HepG2 (cell line): ENCODE results near the gene KLF5. TPM values are rescaled to one million over a fixed set of nuclear protein-coding genes. Genes with fewer than 3 reads are reported as not detected.

Source experiments
- ATAC-seq: fragments of 200-7000 bp; cut with Tn5 transposase; 3 replicates; pipeline ENCODE4 v1.9.1; 2020; ENCODE audit warnings: mild to moderate bottlenecking, moderate library complexity
- BruUV-seq: library from RNA; stranded (reverse); fragments of 400-500 nt; replicated peaks from 2 replicates; lab custom pipeline; 2021; lab: Mats Ljungman, UMichigan
- CTCF ChIA-PET: fragments of 300-600 bp; formaldehyde crosslinking; extraction: SDS; loops from one replicate; lab custom pipeline; 2021; ENCODE audit warnings: low total read pairs, inconsistent platforms, low intra/inter-chr PET ratio; lab: Yijun Ruan, JAX
- POLR2A ChIA-PET: fragments of 350-600 bp; sonication (Branson Sonifier 250); formaldehyde crosslinking; loops from one replicate; lab custom pipeline; 2020; ENCODE audit warnings: antibody characterized with exemption, inconsistent platforms; lab: Yijun Ruan, JAX
- DNase-seq: peaks from one replicate; pipeline ENCODE4 v3.0.0-alpha.2; 2015; ENCODE audit warnings: low spot score
- FAIRE-seq: peaks from 3 replicates; lab custom pipeline; 2011; peaks lifted over from hg19 to GRCh38; lab: Jason Lieb, UNC
- H2AFZ ChIP-seq: one replicate; pipeline ENCODE4 v1.6.1; 2011; ENCODE audit warnings: low read length, inconsistent platforms
- H3K27ac ChIP-seq: fragments of 300-600 bp; 3 replicates; pipeline ENCODE4 v1.8.0; 2011; ENCODE audit warnings: mixed run types, mild to moderate bottlenecking, mixed read lengths, low read length, inconsistent platforms; ENCODE audit not compliant: insufficient read depth; ENCODE audit errors: extremely low read length
- H3K27me3 ChIP-seq, 2 experiments: fragments of 200-600 bp in 1 of 2; 2 replicates in 1 of 2; 3 replicates in 1 of 2; pipeline versions ENCODE4 v1.6.0 to v1.8.0; 2011; ENCODE audit warnings: low read length in 2 of 2, mild to moderate bottlenecking in 2 of 2, moderate library complexity in 2 of 2, inconsistent platforms in 1 of 2; ENCODE audit not compliant: insufficient read depth in 2 of 2, control insufficient read depth in 1 of 2
- H3K36me3 ChIP-seq, 2 experiments: fragments of 200-600 bp in 1 of 2; replicated peaks in 1 of 2; 2 replicates in 1 of 2; 3 replicates in 1 of 2; pipeline versions ENCODE4 v1.5.1 to v1.8.0; 2011; ENCODE audit warnings: low read length in 2 of 2, inconsistent platforms in 1 of 2; ENCODE audit not compliant: insufficient read depth in 2 of 2, control insufficient read depth in 1 of 2
- H3K4me1 ChIP-seq: 2 replicates; pipeline ENCODE4 v1.5.1; 2012; ENCODE audit warnings: low read length, inconsistent platforms; ENCODE audit not compliant: insufficient read depth
- H3K4me2 ChIP-seq: 2 replicates; pipeline ENCODE4 v1.6.0; 2011; ENCODE audit warnings: low read depth, low read length, inconsistent platforms
- H3K4me3 ChIP-seq, 3 experiments: fragments of 200-600 bp in 1 of 3; sonication (generic), shearing (Covaris generic) in 1 of 3; replicated peaks in 1 of 3; 2 replicates each; pipeline ENCODE4 v1.5.1; 2011 to 2016; ENCODE audit warnings: low read length in 3 of 3, inconsistent platforms in 2 of 3, low read depth in 2 of 3, mild to moderate bottlenecking in 2 of 3, control low read depth in 1 of 3, mixed read lengths in 1 of 3; ENCODE audit not compliant: insufficient read depth in 1 of 3
- H3K79me2 ChIP-seq: one replicate; pipeline ENCODE4 v1.6.1; 2011; ENCODE audit warnings: low read length, inconsistent platforms; ENCODE audit not compliant: insufficient read depth
- H3K9ac ChIP-seq: 2 replicates; pipeline ENCODE4 v1.6.0; 2011; ENCODE audit warnings: mild to moderate bottlenecking, low read depth, low read length, inconsistent platforms; ENCODE audit not compliant: insufficient read depth
- H3K9me3 ChIP-seq: 2 replicates; pipeline ENCODE4 v1.5.1; 2012; ENCODE audit warnings: mild to moderate bottlenecking, low read length
- H4K20me1 ChIP-seq: 2 replicates; pipeline ENCODE4 v1.6.0; 2011; ENCODE audit warnings: inconsistent platforms, mild to moderate bottlenecking, low read length, moderate library complexity; ENCODE audit not compliant: insufficient read depth
- IKZF5 ChIP-seq: IDR thresholded peaks from 2 replicates; pipeline ENCODE4 v1.6.1; 2018; ENCODE audit warnings: missing genetic modification reagents, mild to moderate bottlenecking, missing compliant biosample characterization
- MAFF ChIP-seq: IDR thresholded peaks from 2 replicates; pipeline ENCODE4 v1.6.1; 2011; ENCODE audit warnings: low read depth, low read length, improper control_type of control experiment
- MAFK ChIP-seq, 2 experiments: IDR thresholded peaks in 1 of 2; conservative IDR thresholded peaks in 1 of 2; 2 replicates each; pipeline ENCODE4 v1.6.1; 2011; ENCODE audit warnings: improper control_type of control experiment in 2 of 2, low read length in 2 of 2
- NCOA2 ChIP-seq: sonication (generic); formaldehyde crosslinking; IDR thresholded peaks from 2 replicates; pipeline ENCODE4 v1.8.0; 2022; ENCODE audit warnings: inconsistent platforms
- SAP130 ChIP-seq: IDR thresholded peaks from 2 replicates; pipeline ENCODE4 v1.6.1; 2016; ENCODE audit warnings: low read depth
- TRIM22 ChIP-seq: fragments of 450-650 bp; IDR thresholded peaks from 2 replicates; pipeline ENCODE4 v1.6.1; 2017
- ZEB1 ChIP-seq: IDR thresholded peaks from 2 replicates; pipeline ENCODE4 v1.6.1; 2012; ENCODE audit warnings: mild to moderate bottlenecking, low read depth, inconsistent platforms; ENCODE audit not compliant: insufficient replicate concordance
- ZFP36 ChIP-seq: fragments of 150-350 bp; IDR thresholded peaks from 2 replicates; pipeline ENCODE4 v1.6.1; 2018; ENCODE audit warnings: borderline replicate concordance, low read length, low read depth; ENCODE audit not compliant: partially characterized antibody
- ZNF816 ChIP-seq: sonication (generic); formaldehyde crosslinking; IDR thresholded peaks from 2 replicates; pipeline ENCODE4 v1.8.0; 2022; ENCODE audit warnings: missing genetic modification reagents, mild to moderate bottlenecking, borderline replicate concordance
- WGBS: methylation state at CpG from one replicate; pipeline ENCODE4 v1.1.6; 2017; ENCODE audit warnings: low lambda C conversion rate; 5-methylcytosine and 5-hydroxymethylcytosine counted together
- in situ Hi-C: cut with HindIII; loops from 2 replicates; pipeline ENCODE4 v1.10.0; 2017; ENCODE audit warnings: low pct_unique_long_range_greater_than_20kb; ENCODE audit not compliant: extremely low pct_ligation_motif_present
- intact Hi-C: fragments of 100-400 bp; cut with micrococcal nuclease; formaldehyde crosslinking; loops from one replicate; pipeline ENCODE4 v1.10.0; 2022; ENCODE audit not compliant: unreplicated experiment
- polyA plus RNA-seq, 8 experiments: library from polyadenylated mRNA; depleted of rRNA in 3 of 8; stranded (reverse) in 7 of 8; unstranded in 1 of 8; fragments of >200 nt; fragmentation: Illumina TruSeq in 4 of 8; extraction: Trizol in 4 of 8; gene quantifications; 2 replicates each; pipeline versions ENCODE4 v1.2.1 to v1.2.3, GENCODE V29; 2011 to 2016; ENCODE audit warnings: low read depth in 4 of 8, missing spikeins in 1 of 8, mixed read lengths in 1 of 8; ENCODE audit not compliant: insufficient read depth in 1 of 8
- total RNA-seq, 5 experiments: library from RNA; depleted of rRNA; stranded (reverse); fragments of >200 nt; fragmentation: Illumina TruSeq; extraction: Trizol; gene quantifications; 2 replicates each; pipeline ENCODE4 v1.2.3, GENCODE V29; 2016; ENCODE audit warnings: low read depth in 1 of 5

The KLF5 gene
- total and polyA plus RNA-seq, 2 of the 13 experiments (the other 11 are each of a cell fraction or from before 2014, with no cell fraction given), result 1.7 to 9.2 TPM

GRCh38 chr13:73011751-73012150 lies 47.1 kb upstream of the KLF5 start:
- TF ChIP-seq NCOA2 (CRISPR knock-in tag), result no peak
- no peak for TF ChIP-seq ZEB1
- no peak for TF ChIP-seq TRIM22
- no peak for TF ChIP-seq IKZF5 (CRISPR knock-in tag)
- no peak for TF ChIP-seq ZFP36
- Histone ChIP-seq H3K4me1 (no peaks in the 10 kb centered on the region), H3K4me2 (no peak overlapping the region), H3K9ac (no peak overlapping the region), H3K79me2 (no peaks in the 10 kb centered on the region), H4K20me1 (no peaks in the 10 kb centered on the region), H3K4me3 (no peak overlapping the region), H3K27me3 (no peaks in the 10 kb centered on the region), H3K9me3 (no peaks in the 10 kb centered on the region), H3K27ac (no peak overlapping the region), H3K36me3 (no peaks in the 10 kb centered on the region), H2AFZ (no peak overlapping the region)
- CTCF ChIA-PET, result no interaction called here
- POLR2A ChIA-PET, result no interaction called here
- BruUV-seq, result no TSS peak
- no peak for FAIRE-seq
- no peak for DNase-seq
- in situ Hi-C loops, result no loop called here
- intact Hi-C loops, result no loop called here
- WGBS, result 78% methylated on average over 5 of the region's 5 CpGs
- ATAC-seq, result no peak

DNA sequence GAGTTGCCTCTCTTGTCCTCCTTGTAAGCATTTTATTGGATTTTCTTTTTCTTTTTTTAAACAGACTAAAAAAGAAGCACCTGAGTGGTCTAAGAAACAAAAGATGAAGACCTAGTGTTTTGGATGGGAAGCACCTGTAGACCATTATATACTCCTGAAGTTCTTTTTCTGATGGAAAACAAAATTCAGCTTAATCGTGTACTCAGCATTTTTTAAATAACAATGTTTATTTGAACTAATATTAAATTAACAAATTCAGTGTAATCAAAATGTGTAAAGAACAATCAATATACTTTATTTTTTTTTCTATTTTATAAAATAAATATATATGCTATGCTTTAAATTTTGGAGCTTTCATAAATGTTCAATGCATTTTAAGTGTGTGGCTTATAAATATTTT lies 43.0 kb upstream of the KLF5 start:
- H3K79me2 ChIP-seq, result no peaks in the 10 kb centered on the region
- FAIRE-seq (no peak), DNase-seq (no peak), ATAC-seq (no peak)
- no peaks in the 10 kb centered on the region for H3K9me3 ChIP-seq
- 90% methylated on average over 1 of the region's 1 CpG for WGBS
- no peak overlapping the region for H3K9ac ChIP-seq
- intact Hi-C loops (no loop called here), in situ Hi-C loops (no loop called here)
- H4K20me1 ChIP-seq, result no peaks in the 10 kb centered on the region
- no peaks in the 10 kb centered on the region for H3K27me3 ChIP-seq
- H3K4me2 ChIP-seq, result no peak overlapping the region
- H3K4me1 ChIP-seq, result no peaks in the 10 kb centered on the region
- BruUV-seq, result no TSS peak
- POLR2A ChIA-PET, result no interaction called here
- CTCF ChIA-PET, result no interaction called here
- no peak overlapping the region for H3K27ac ChIP-seq
- no peak overlapping the region for H2AFZ ChIP-seq
- H3K4me3 ChIP-seq, result no peak overlapping the region
- no peaks in the 10 kb centered on the region for H3K36me3 ChIP-seq
- TF ChIP-seq MAFF (peak; percentile 51; the same call in 1 of the 2 replicates), MAFK (conservative IDR thresholded peaks at IDR 0.05 in 1 of 2, IDR thresholded peaks at IDR 0.05 in 1 of 2; ENCODE audit: low read length in 2 of 2) (peak; percentile 63 to 82), ZNF816 (CRISPR knock-in tag) (no peak), SAP130 (CRISPR knock-in tag) (no peak)
- TF ChIP-seq, all 625 proteins: peak for 2
